Duodenal mucosa (tissue), 2 donors: ENCODE measurements around the gene DCAF7.

Source experiments
- H3K27ac ChIP-seq: one replicate; pipeline ENCODE4 v1.7.0; 2013; ENCODE audit warnings: low read depth, low read length
- H3K27me3 ChIP-seq, 2 donors: one replicate each; pipeline ENCODE4 v1.7.0; 2013; ENCODE audit warnings: low read length in 2 of 2, control low read depth in 1 of 2; ENCODE audit not compliant: insufficient read depth in 2 of 2, control insufficient read depth in 1 of 2
- H3K36me3 ChIP-seq, 2 donors: one replicate each; pipeline ENCODE4 v1.7.0; 2013; ENCODE audit warnings: low read length in 2 of 2, control low read depth in 1 of 2; ENCODE audit not compliant: insufficient read depth in 2 of 2, control insufficient read depth in 1 of 2
- H3K4me1 ChIP-seq, 2 donors: one replicate each; pipeline ENCODE4 v1.7.0; 2013; ENCODE audit warnings: low read length in 2 of 2, control low read depth in 1 of 2; ENCODE audit not compliant: insufficient read depth in 2 of 2, control insufficient read depth in 1 of 2
- H3K4me3 ChIP-seq, 2 donors: one replicate each; pipeline ENCODE4 v1.7.0; 2013; ENCODE audit warnings: low read length in 2 of 2, low read depth in 1 of 2
- H3K9ac ChIP-seq, 2 donors: one replicate each; pipeline ENCODE4 v1.7.0; 2013; ENCODE audit warnings: low read length in 2 of 2, low read depth in 1 of 2
- H3K9me3 ChIP-seq, 2 donors: one replicate each; pipeline ENCODE4 v1.7.0; 2013; ENCODE audit warnings: low read length in 2 of 2, control low read depth in 1 of 2; ENCODE audit not compliant: control insufficient read depth in 1 of 2

The DCAF7 gene

DNA sequence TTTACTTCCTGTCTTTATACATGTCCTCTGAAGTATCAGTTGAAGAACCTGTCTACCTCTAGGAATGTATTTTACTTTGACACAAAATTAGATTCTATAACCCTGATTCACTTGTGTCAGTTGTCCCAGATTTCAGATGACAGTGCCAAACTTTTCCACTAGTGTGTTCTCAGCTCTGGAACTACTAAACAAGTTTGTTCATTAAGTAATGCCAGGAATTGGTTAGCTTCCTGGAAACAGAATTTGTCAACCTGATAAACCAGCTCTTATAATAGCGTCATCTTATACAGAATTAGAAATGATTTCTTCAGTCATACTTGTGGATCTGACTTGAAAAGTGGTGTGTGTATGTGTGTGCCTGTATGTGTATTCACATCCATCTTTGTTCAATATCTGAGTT lies 79.3 kb downstream of the DCAF7 start:
- Histone ChIP-seq H3K9me3 (no peaks in the 10 kb centered on the region), H3K36me3 (peaks cover 9 to 21% of the 10 kb centered on the region in 2 donors), H3K4me3 (no peak overlapping the region), H3K27me3 (no peaks in the 10 kb centered on the region), H3K9ac (no peak overlapping the region), H3K4me1 (peaks cover 8 to 33% of the 10 kb centered on the region in 2 donors), H3K27ac (no peak overlapping the region)

- Histone ChIP-seq H3K4me3 (no peak overlapping the region), H3K27me3 (no peaks in the 10 kb centered on the region), H3K4me1 (peaks cover 8 to 28% of the 10 kb centered on the region in 2 donors), H3K27ac (no peak overlapping the region), H3K9me3 (no peaks in the 10 kb centered on the region), H3K9ac (no peak overlapping the region), H3K36me3 (peaks cover 14 to 30% of the 10 kb centered on the region in 2 donors)
Measured at GRCh38 chr17:63631062-63631461, 80.8 kb downstream of the DCAF7 start.

GRCh38 chr17:63631626-63632025 lies 81.3 kb downstream of the DCAF7 start:
- Histone ChIP-seq H3K36me3 (peaks cover 19 to 35% of the 10 kb centered on the region in 2 donors), H3K9me3 (no peaks in the 10 kb centered on the region), H3K4me1 (peaks cover 6 to 22% of the 10 kb centered on the region in 2 donors), H3K9ac (no peak overlapping the region), H3K27ac (no peak overlapping the region), H3K27me3 (no peaks in the 10 kb centered on the region), H3K4me3 (no peak overlapping the region)

DNA sequence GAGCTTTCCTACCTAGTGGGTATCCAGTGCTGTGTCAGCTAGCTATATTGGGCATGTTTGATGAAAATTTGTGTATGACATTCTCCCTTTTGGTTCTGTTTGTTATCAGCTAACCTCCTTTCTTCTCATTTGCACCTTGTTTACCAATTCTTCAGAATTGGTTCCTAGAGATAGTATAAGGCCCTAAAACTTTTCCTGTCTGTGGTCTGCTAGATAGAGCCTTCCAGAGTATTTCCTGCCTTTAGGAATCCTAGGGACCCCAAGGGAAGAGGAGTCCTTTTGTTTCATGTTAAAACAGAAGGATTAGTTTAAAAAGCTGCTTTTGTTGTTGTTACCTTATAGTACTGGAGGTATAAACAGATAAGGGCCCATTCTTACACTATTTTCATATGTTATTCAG lies 83.5 kb downstream of the DCAF7 start:
- H3K36me3 ChIP-seq = peaks cover 24 to 44% of the 10 kb centered on the region in 2 donors
- H3K4me3 ChIP-seq = no peak overlapping the region
- peaks cover 0 to 15% of the 10 kb centered on the region in 2 donors for H3K4me1 ChIP-seq
- no peak overlapping the region for H3K9ac ChIP-seq
- no peaks in the 10 kb centered on the region for H3K9me3 ChIP-seq
- H3K27me3 ChIP-seq = no peaks in the 10 kb centered on the region
- H3K27ac ChIP-seq = no peak overlapping the region

GRCh38 chr17:63634163-63634562 lies 83.9 kb downstream of the DCAF7 start:
- H3K27me3 ChIP-seq = no peaks in the 10 kb centered on the region
- no peaks in the 10 kb centered on the region for H3K9me3 ChIP-seq
- H3K4me1 ChIP-seq = peaks cover 0 to 15% of the 10 kb centered on the region in 2 donors
- no peak overlapping the region for H3K9ac ChIP-seq
- peaks cover 24 to 44% of the 10 kb centered on the region in 2 donors for H3K36me3 ChIP-seq
- H3K27ac ChIP-seq = no peak overlapping the region
- H3K4me3 ChIP-seq = no peak overlapping the region

DNA sequence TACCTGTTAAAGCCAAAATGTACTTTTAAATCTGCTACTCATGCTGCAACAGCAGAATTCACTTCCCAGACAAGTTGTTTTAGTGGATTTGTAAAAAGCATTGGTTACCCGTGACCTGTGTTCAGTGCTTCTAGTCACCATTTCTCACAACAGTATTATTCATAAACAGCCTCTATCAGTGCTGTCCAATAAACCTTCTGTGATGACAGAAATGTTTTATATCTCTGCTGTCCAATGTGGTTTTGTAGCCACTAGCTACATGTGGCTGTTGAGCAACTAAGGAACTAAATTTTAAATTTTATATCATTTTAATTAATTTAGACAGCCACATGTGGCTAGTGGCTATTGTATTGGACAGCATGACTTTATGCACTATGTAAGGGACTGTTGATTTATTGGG lies 84.5 kb downstream of the DCAF7 start:
- H3K27me3 ChIP-seq = no peaks in the 10 kb centered on the region
- peaks cover 24 to 44% of the 10 kb centered on the region in 2 donors for H3K36me3 ChIP-seq
- no peak overlapping the region for H3K4me3 ChIP-seq
- peaks cover 0 to 11% of the 10 kb centered on the region in 2 donors for H3K4me1 ChIP-seq
- H3K9ac ChIP-seq = no peak overlapping the region
- no peak overlapping the region for H3K27ac ChIP-seq
- no peaks in the 10 kb centered on the region for H3K9me3 ChIP-seq

- no peak overlapping the region for H3K4me3 ChIP-seq
- peaks cover 0 to 10% of the 10 kb centered on the region in 2 donors for H3K4me1 ChIP-seq
- no peaks in the 10 kb centered on the region for H3K27me3 ChIP-seq
- no peak overlapping the region for H3K27ac ChIP-seq
- H3K9ac ChIP-seq = no peak overlapping the region
- no peaks in the 10 kb centered on the region for H3K9me3 ChIP-seq
- H3K36me3 ChIP-seq = peaks cover 24 to 44% of the 10 kb centered on the region in 2 donors
Measured at GRCh38 chr17:63635290-63635689, 85.0 kb downstream of the DCAF7 start.

DNA sequence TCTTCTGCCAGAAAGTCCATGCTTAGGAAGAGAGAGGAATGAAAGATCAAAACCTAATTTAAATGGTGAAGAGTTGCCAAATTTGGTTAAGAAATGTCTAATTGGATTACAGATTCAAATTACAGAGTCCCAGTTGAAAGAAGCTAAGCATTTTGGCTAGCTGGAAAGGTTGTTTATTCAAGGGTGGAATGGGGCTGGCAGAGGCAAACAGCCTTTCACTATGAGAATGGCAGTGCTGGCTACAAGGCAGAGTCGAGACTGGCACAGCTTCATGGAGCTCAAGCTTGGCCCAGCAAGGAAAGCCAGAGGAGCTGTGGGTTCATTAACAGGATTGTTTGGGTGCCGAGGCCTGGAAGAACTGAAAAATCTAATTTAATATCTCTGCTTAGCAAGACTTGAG lies 85.5 kb downstream of the DCAF7 start:
- H3K36me3 ChIP-seq = peaks cover 24 to 44% of the 10 kb centered on the region in 2 donors

DNA sequence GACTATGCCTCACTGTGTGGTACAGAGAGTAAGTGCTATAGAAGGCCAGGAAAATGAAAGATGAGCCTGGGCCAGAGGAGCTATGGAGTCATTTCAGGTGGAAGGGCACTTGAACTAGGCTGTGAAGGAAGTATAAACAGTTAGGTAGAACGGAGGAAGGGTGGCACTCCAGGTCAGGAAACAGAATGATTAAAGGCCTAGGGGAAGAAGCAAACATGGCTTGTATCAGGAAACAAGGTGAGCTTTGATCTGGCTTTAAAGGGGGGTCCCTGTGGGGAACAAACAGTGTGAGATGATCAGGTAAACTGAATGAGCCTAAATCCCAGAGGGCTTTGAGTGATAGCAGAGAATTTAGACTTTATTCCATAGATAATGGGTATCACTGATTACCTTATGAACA lies 88.8 kb downstream of the DCAF7 start:
- H3K4me1 ChIP-seq = no peaks in the 10 kb centered on the region
- H3K27me3 ChIP-seq = no peaks in the 10 kb centered on the region
- peaks cover 18 to 28% of the 10 kb centered on the region in 2 donors for H3K36me3 ChIP-seq
- no peaks in the 10 kb centered on the region for H3K9me3 ChIP-seq
- H3K4me3 ChIP-seq = no peak overlapping the region
- H3K9ac ChIP-seq = no peak overlapping the region
- no peak overlapping the region for H3K27ac ChIP-seq

More for the DNA sequence above, 85.5 kb downstream of the DCAF7 start:
- Histone ChIP-seq H3K4me3 (no peak overlapping the region), H3K4me1 (peaks cover 0 to 10% of the 10 kb centered on the region in 2 donors), H3K27ac (no peak overlapping the region), H3K9me3 (no peaks in the 10 kb centered on the region), H3K27me3 (no peaks in the 10 kb centered on the region), H3K9ac (no peak overlapping the region)

GRCh38 chr17:63640038-63640437 lies 89.8 kb downstream of the DCAF7 start:
- Histone ChIP-seq H3K27ac (no peak overlapping the region), H3K4me1 (no peaks in the 10 kb centered on the region), H3K9ac (no peak overlapping the region), H3K4me3 (no peak overlapping the region), H3K27me3 (no peaks in the 10 kb centered on the region), H3K9me3 (no peaks in the 10 kb centered on the region), H3K36me3 (peaks cover 15 to 20% of the 10 kb centered on the region in 2 donors)
